GM23248 (cell line): ENCODE data around the gene DOCK3. TPM values are rescaled to one million over a fixed set of nuclear protein-coding genes. Genes with fewer than 3 reads are reported as not detected.

Experiments
- DNase-seq: peaks from one replicate; pipeline ENCODE4 v3.0.0-alpha.2; 2015
- H2AFZ ChIP-seq: fragments of 200-600 bp; sonication (generic); 2 replicates; pipeline ENCODE4 v1.6.1; 2016; ENCODE audit warnings: antibody characterized with exemption
- H3F3A ChIP-seq: fragments of 200-600 bp; sonication (generic); 2 replicates; pipeline ENCODE4 v1.6.1; 2016; ENCODE audit warnings: mild to moderate bottlenecking, antibody characterized with exemption, mixed run types; ENCODE audit not compliant: insufficient read depth
- H3K27ac ChIP-seq: fragments of 200-600 bp; sonication (generic); 2 replicates; pipeline ENCODE4 v1.5.1; 2016; ENCODE audit warnings: mild to moderate bottlenecking
- H3K27me3 ChIP-seq: fragments of 200-600 bp; sonication (generic); replicated peaks from 2 replicates; pipeline ENCODE4 v1.6.1; 2016; ENCODE audit warnings: mild to moderate bottlenecking; ENCODE audit not compliant: insufficient read depth
- H3K36me3 ChIP-seq: fragments of 200-600 bp; sonication (generic); 2 replicates; pipeline ENCODE4 v1.6.1; 2016; ENCODE audit warnings: low read depth, mild to moderate bottlenecking
- H3K4me1 ChIP-seq: fragments of 200-600 bp; sonication (generic); 2 replicates; pipeline ENCODE4 v1.6.1; 2016; ENCODE audit warnings: mild to moderate bottlenecking; ENCODE audit not compliant: insufficient read depth
- H3K4me2 ChIP-seq: fragments of 200-600 bp; sonication (generic); one replicate; pipeline ENCODE4 v1.6.1; 2016; ENCODE audit warnings: mild to moderate bottlenecking; ENCODE audit not compliant: unreplicated experiment
- H3K4me3 ChIP-seq: fragments of 200-600 bp; sonication (generic); 2 replicates; pipeline ENCODE4 v1.5.1; 2016; ENCODE audit warnings: mild to moderate bottlenecking
- H3K79me2 ChIP-seq: fragments of 200-600 bp; sonication (generic); 2 replicates; pipeline ENCODE4 v1.6.1; 2016; ENCODE audit warnings: mild to moderate bottlenecking; ENCODE audit not compliant: insufficient read depth
- H3K9ac ChIP-seq: fragments of 200-600 bp; sonication (generic); 2 replicates; pipeline ENCODE4 v1.6.1; 2016; ENCODE audit warnings: mild to moderate bottlenecking
- H3K9me2 ChIP-seq: fragments of 200-600 bp; sonication (generic); 2 replicates; pipeline ENCODE4 v1.6.1; 2016; ENCODE audit warnings: mixed run types, mild to moderate bottlenecking, moderate library complexity; ENCODE audit not compliant: insufficient read depth
- H3K9me3 ChIP-seq: fragments of 200-600 bp; sonication (generic); one replicate; pipeline ENCODE4 v1.6.1; 2017; ENCODE audit warnings: low read depth
- H4K20me1 ChIP-seq: fragments of 200-600 bp; sonication (generic); 2 replicates; pipeline ENCODE4 v1.6.0; 2016; ENCODE audit not compliant: insufficient read depth
- EZH2 ChIP-seq: fragments of 200-600 bp; sonication (generic); IDR thresholded peaks from 2 replicates; pipeline ENCODE4 v1.6.1; 2018; ENCODE audit warnings: antibody characterized with exemption, mild to moderate bottlenecking; ENCODE audit not compliant: insufficient read depth, poor library complexity, severe bottlenecking
- EZH2phosphoT487 ChIP-seq: fragments of 200-600 bp; sonication (generic); IDR thresholded peaks from 2 replicates; pipeline ENCODE4 v1.6.1; 2018; ENCODE audit warnings: antibody characterized with exemption, moderate library complexity, mild to moderate bottlenecking, low read depth; ENCODE audit not compliant: insufficient read depth
- WGBS, 2 experiments: methylation state at CpG; one replicate each; pipeline ENCODE4 v1.1.6; 2015 to 2017; ENCODE audit warnings: low lambda C conversion rate in 2 of 2, low coverage in 1 of 2; ENCODE audit errors: missing lambda C conversion rate in 2 of 2; 5-methylcytosine and 5-hydroxymethylcytosine counted together
- in situ Hi-C: fragments of 300-500 bp; cut with MboI; formaldehyde crosslinking; loops from 2 replicates; pipeline ENCODE4 v1.15.0; 2020
- polyA plus RNA-seq: library from polyadenylated mRNA; unstranded; fragments of >200 nt; fragmentation: Nextera tagmentation; extraction: Ambion mirVana; gene quantifications from 2 replicates; pipeline ENCODE4 v1.2.1, GENCODE V29; 2016
- total RNA-seq: library from RNA; depleted of rRNA; stranded (reverse); fragments of >200 nt; shearing (Covaris generic); gene quantifications from 2 replicates; pipeline ENCODE4 v1.2.3, GENCODE V29; 2014

Gene DOCK3
- total and polyA plus RNA-seq, 2 experiments from 2014 or later = 0.23 to 0.43 TPM

GRCh38 chr3:51389423-51390183 is 714.9 kb downstream of the DOCK3 start:
- H3K9me3 ChIP-seq = no peaks in the 10 kb centered on the region
- no peaks in the 10 kb centered on the region for H3K9me2 ChIP-seq
- H3K27me3 ChIP-seq = no peaks in the 10 kb centered on the region
- peak; percentile 74 for DNase-seq
- no peak overlapping the region for H3K27ac ChIP-seq
- 53 to 68% methylated on average over 6 of the region's 6 CpGs for WGBS, 2 experiments
- peaks cover 34% of the 10 kb centered on the region for H3K4me1 ChIP-seq
- H3F3A ChIP-seq = peaks cover 27% of the 10 kb centered on the region
- no peak overlapping the region for H3K4me2 ChIP-seq
- in situ Hi-C loops = no loop called here
- H3K79me2 ChIP-seq = peaks cover 68% of the 10 kb centered on the region
- H3K4me3 ChIP-seq = no peak overlapping the region
- no peak overlapping the region for H3K9ac ChIP-seq
- H2AFZ ChIP-seq = no peak overlapping the region
- peaks cover 8% of the 10 kb centered on the region for H3K36me3 ChIP-seq
- H4K20me1 ChIP-seq = no peaks in the 10 kb centered on the region; the same call in 1 of the 2 replicates
- TF ChIP-seq EZH2phosphoT487 (no peak), EZH2 (no peak)

- Histone ChIP-seq H3K9me3 (no peaks in the 10 kb centered on the region), H3K27me3 (no peaks in the 10 kb centered on the region), H2AFZ (peak overlapping the region; percentile 39; the same call in 1 of the 2 replicates), H3K9me2 (no peaks in the 10 kb centered on the region), H3K79me2 (peaks cover 72% of the 10 kb centered on the region), H3K4me1 (peaks cover 35% of the 10 kb centered on the region), H3K9ac (peak overlapping the region; percentile 22; the same call in 1 of the 2 replicates), H3K36me3 (peaks cover 13% of the 10 kb centered on the region), H4K20me1 (no peaks in the 10 kb centered on the region; the same call in 1 of the 2 replicates), H3K27ac (peak overlapping the region; percentile 23), H3K4me3 (peak overlapping the region; percentile 43), H3K4me2 (peak overlapping the region; percentile 59), H3F3A (peaks cover 27% of the 10 kb centered on the region)
- TF ChIP-seq EZH2phosphoT487 (no peak), EZH2 (no peak)
- no peak for DNase-seq
- WGBS, 2 experiments = 37 to 39% methylated on average over 27 to 28 of the region's 29 CpGs
- in situ Hi-C loops = no loop called here
These were observed 715.7 kb downstream of the DOCK3 start for GRCh38 chr3:51390246-51391074.

- Histone ChIP-seq H3K27ac (peak within 1 kb of the TSS; percentile 86), H3K36me3 (peaks cover 15% of the 10 kb centered on the region), H3K9me3 (no peaks in the 10 kb centered on the region), H3F3A (peaks cover 27% of the 10 kb centered on the region), H3K27me3 (no peaks in the 10 kb centered on the region), H3K9ac (peak within 1 kb of the TSS; percentile 94), H3K4me2 (peak within 1 kb of the TSS; percentile 80), H4K20me1 (no peaks in the 10 kb centered on the region; the same call in 1 of the 2 replicates), H3K4me1 (peaks cover 34% of the 10 kb centered on the region), H3K79me2 (peaks cover 72% of the 10 kb centered on the region), H3K9me2 (no peaks in the 10 kb centered on the region), H3K4me3 (peak within 1 kb of the TSS; percentile 77), H2AFZ (peak within 1 kb of the TSS; percentile 42; the same call in 1 of the 2 replicates)
- TF ChIP-seq EZH2phosphoT487 (no peak), EZH2 (no peak)
- WGBS, 2 experiments = 0 to 2% methylated on average over 37 of the region's 83 CpGs
- in situ Hi-C loops = no loop called here
- DNase-seq = peak; percentile 99
These were observed 716.4 kb downstream of the DOCK3 start, which contains the start of gene RBM15B for GRCh38 chr3:51391075-51391565. Gene RBM15B, plus strand, starts transcription at chr3:51391285. Its CDS starts 115 bp downstream, at chr3:51391400.
